Prostate gland (tissue), 2 donors: Measurements from ENCODE around the gene PPFIA4.

ENCODE experiments used
- CTCF ChIP-seq, 4 experiments: fragments of 200-600 bp in 2 of 4; fragments of 450-650 bp in 2 of 4; sonication (generic) in 2 of 4; IDR thresholded peaks; 1 replicate in 3 of 4; 2 replicates in 1 of 4; pipeline ENCODE4 v1.5.1; 2016 to 2019; ENCODE audit warnings: antibody characterized with exemption in 4 of 4, mild to moderate bottlenecking in 2 of 4, moderate library complexity in 2 of 4
- POLR2A ChIP-seq: fragments of 450-650 bp; IDR thresholded peaks from one replicate; pipeline ENCODE4 v1.6.1; 2016; ENCODE audit warnings: antibody characterized with exemption, mild to moderate bottlenecking

GRCh38 chr1:203045821-203046594, 19.7 kb downstream of the PPFIA4 start:
- TF ChIP-seq CTCF (IDR thresholded peaks at IDR 0.05) (no peak), POLR2A (no peak)
